Measurements from ENCODE around the gene SLC6A4.

The SLC6A4 gene

DNA sequence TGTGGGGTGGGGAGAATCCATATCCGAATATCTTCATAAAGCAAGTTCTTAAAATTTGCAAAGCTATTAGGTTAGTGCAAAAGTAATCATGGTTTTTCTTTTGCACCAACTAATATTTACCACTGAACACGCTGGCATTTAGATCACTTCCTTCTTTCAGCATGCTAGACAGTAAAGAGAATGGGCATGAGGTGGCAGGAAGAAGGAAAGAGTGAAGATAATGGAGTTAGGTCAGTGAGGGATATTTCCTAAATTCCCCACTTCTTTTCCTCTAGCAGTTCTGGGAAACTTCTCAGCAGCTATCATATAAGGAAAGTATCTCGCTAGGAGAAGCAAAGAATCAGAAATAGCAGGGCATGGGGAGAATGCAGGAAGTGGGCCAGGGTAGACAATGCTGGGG is 39.0 kb downstream of the SLC6A4 start:
- H3K4me3 ChIP-seq (ENCODE audit: low read depth, low read length): no peak overlapping the region
- no peak for DNase-seq (ENCODE audit: low read depth)

DNA sequence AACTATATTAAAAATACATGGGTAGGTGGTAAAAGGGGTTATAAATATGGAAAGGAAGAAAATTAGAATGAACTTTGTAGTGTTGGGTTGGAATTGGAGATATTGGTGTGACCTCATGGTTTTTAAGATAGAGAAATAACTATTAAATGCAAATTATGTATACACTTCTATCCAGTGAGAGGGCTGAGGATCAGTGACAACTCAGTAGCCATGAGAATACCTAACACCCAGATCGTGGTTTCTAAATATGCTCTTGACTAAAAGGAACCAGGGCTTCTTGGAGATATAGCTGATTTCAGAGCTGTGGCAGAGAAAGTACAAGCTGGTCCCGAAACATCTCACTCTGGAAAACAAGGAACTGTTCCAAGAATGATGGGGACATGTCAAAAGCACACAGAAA is 44.4 kb downstream of the SLC6A4 start:
- no peak for DNase-seq (ENCODE audit: low read depth)
- no peak overlapping the region for H3K4me3 ChIP-seq (ENCODE audit: low read depth, low read length)

DNA sequence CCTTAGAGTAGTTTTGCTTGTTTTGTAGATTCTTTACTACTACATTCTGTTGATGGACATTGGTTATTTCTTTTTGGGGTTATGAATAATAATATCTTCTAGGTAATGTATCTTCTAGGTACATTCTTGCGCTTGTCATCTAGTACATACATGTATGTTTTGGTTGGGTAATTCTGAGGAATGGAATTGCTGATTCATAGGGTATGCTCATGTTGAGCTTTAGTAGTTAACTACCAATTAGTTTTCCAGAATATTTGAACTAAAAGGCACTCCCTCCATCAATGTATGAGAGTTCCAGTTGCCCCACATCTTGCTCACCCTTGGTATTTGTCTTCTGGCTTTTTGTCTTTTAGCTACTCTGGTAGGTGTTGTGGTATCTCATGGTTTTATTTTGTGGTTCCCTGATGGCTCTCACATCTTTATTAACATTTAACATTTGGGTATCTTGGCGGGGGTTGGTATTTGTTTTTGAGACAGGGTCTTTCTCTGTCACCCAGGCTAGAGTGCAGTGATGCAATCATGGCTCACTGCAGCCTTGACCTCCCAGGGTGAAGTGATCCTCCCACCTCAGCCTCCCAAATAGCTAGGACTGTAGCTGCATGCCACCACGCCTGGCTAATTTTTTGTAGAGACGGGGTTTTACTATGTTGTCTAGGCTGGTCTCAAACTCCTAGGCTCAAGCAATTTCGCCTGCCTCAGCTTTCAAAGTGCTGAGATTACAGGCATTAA is 47.1 kb downstream of the SLC6A4 start:
- no peak for DNase-seq (ENCODE audit: low read depth)
- no peak overlapping the region for H3K4me3 ChIP-seq (ENCODE audit: low read depth, low read length)

DNA sequence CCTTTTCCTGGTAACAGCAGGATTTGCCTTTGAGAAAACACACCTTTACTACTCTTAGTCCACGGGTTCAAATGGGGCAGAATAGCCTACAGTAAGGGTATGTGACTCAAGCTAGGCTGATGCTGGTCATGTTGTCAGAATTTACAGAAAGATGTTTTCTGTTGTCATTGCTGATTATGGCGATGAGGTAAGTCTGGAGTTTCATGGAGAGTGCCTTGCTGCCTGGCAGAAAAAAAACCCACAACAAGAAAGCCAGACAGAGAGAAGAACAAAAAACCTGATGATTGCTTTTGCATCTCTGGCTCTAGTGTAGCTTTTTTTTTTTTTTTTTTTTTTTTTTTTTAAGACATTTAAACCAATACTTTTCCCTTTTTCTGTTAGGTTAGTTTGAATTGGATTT is 47.9 kb downstream of the SLC6A4 start:
- no peak for DNase-seq (ENCODE audit: low read depth)
- no peak overlapping the region for H3K4me3 ChIP-seq (ENCODE audit: low read depth, low read length)

DNA sequence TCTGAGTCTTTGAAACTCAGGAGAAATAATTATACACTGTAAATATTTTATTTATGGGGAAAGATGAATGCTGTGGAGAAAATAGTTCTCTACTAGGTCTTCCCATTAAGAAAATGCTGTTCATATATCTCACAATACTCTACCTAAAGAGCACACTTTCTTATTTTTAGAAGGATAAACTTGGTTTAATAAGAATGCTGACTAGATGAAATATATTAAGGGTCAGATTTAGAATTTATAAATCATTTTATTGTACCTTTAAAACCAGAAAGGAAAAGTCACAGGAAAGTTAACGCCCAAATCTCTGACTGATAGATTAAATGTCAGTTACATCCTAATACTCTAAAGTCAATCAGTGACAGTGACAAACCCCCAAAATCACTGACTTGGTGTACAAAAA is 48.7 kb downstream of the SLC6A4 start:
- no peak for DNase-seq (ENCODE audit: low read depth)
- H3K4me3 ChIP-seq (ENCODE audit: low read depth, low read length): no peak overlapping the region

DNA sequence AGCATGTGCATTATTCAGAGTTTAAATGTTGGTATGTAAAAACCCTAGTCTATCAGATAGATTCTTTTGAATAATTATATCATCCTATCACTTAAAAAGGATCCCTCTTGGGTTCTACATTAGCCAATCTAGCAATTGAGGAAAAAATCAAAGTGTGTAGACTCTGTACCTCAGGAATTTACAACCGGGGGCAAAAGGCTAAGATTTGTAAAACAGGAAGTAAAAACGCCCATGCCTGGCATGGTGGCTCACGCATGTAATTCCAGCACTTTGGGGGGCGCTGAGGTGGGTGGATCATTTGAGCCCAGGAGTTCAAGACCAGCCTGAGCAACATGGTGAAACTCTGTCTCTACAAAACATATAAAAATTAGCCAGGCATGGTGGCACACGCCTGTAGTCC is 58.6 kb downstream of the SLC6A4 start:
- H3K4me3 ChIP-seq (ENCODE audit: low read depth, low read length): no peak overlapping the region
- DNase-seq (ENCODE audit: low read depth): no peak

DNA sequence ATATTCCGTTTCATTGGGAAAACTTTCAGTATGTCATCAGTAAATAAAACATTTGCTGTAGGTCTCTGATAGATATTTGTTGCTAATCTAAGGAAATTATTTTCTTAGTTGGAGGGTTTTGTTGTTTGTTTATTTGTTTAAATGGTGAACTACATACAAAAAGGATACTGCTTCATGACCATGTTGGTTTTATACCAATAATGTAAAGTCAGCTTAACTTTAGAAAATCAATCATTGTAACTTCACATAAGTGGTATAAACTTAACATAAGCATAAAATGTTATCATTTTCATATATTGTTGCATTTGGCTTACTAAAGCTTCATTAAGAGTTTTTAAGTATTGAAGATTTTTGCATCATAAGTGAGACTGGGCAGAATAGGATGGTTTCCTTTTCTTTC is 60.9 kb downstream of the SLC6A4 start:
- no peak for DNase-seq (ENCODE audit: low read depth)

DNA sequence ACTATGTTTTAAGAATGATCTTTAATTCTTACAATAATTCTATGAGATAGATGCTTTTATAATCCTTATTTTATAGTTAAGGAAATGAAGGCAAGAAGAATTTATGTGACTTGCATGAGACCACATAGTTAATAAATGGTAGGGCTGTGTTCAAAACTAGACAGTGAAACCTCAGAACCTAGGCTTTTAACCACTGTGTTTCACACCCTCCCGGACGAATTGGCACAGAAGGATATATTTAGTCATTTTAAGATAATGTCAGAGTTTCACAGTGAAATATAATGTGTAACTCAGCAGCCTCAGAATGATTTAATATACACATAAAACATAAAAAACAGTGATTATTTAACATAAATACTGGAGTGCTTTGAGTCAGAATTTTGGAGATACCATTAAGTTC is 61.8 kb downstream of the SLC6A4 start:
- no peak overlapping the region for H3K4me3 ChIP-seq (ENCODE audit: low read depth, low read length)
- DNase-seq (ENCODE audit: low read depth): no peak

More for the DNA sequence above, 60.9 kb downstream of the SLC6A4 start:
- no peak overlapping the region for H3K4me3 ChIP-seq (ENCODE audit: low read depth, low read length)

DNA sequence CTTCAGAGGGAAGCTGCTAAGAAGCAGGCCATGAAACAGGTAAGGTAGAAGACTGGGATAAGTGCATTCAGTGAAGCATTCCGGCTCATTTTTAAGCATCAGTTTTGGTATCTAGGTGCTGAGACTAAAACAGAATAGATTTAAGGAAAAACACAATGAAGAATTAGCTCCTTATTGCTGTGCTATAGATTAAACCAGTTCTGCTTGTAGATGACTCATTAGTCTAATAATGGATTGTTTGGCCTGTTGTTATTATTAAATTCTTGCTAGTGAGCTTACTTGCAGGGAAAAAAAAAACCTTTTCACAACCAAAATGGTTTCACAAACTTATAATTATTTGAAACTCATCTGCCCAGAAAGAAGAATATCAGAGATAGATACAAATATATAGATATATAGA is 62.9 kb downstream of the SLC6A4 start:
- no peak overlapping the region for H3K4me3 ChIP-seq (ENCODE audit: low read depth, low read length)
- DNase-seq (ENCODE audit: low read depth): no peak

DNA sequence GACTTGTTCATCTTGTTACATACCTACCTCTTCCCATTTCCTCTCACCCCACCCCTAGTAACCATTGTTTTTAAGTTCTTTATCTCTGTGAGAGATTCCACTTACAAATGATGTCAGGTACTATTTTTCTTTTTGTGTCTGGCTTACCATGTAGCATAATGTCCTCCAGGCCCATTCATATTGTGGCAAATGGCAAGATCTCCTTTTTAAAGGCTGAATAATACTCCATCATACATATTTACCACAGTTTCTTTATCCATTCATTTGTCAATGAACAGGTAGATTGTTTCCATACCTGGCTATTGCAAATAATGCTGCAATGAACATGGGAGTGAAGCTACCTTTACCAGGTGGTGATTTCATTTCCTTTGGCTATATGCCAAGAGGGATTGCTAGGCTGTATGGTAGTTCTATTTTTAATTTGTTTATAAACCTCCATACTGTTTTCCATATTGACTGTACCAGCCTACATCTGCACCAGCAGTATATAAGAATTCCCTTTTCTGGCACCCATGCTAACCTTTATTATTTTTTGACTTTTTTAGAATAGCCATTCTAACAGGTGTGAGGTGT is 65.0 kb downstream of the SLC6A4 start:
- DNase-seq (ENCODE audit: low read depth): no peak
- no peak overlapping the region for H3K4me3 ChIP-seq (ENCODE audit: low read depth, low read length)

DNA sequence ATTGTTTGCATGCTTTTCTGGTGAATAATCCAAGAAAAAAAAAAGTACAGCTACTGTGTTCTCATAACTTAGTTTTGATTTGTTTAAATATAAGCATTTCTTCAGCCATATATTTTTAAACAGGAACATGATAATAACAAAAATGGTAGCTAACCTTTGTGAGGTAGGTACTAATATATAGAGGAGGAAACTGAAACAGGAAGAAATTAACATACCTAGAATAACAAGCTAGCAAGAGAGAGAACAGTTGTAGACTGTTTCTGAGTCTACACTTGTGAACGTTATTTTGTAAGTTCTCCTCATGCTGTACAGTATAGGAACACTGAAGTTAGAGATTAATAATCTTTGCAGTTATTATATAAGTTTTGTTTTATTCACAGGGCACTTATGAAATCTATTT is 69.5 kb downstream of the SLC6A4 start:
- no peak overlapping the region for H3K4me3 ChIP-seq (ENCODE audit: low read depth, low read length)
- no peak for DNase-seq (ENCODE audit: low read depth)

DNA sequence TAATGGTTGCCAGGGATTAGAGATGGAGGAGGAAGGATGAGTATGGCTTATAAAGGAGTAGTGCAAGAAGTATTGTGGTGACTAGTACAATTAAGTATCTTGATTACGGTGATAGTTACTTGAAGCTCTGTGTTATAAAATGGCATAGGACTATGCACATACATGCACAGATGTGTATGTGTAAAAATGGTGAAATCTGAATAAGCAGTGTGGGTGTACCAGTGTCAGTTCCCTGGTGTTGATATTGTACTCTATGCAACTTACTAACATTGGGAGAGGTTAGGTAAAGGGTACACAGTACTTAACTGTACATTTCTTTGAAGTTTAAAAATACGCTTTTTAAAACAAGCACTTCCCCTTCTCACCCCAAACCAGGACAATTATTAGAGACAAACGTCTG is 70.3 kb downstream of the SLC6A4 start:
- no peak for DNase-seq (ENCODE audit: low read depth)
- H3K4me3 ChIP-seq (ENCODE audit: low read depth, low read length): no peak overlapping the region

DNA sequence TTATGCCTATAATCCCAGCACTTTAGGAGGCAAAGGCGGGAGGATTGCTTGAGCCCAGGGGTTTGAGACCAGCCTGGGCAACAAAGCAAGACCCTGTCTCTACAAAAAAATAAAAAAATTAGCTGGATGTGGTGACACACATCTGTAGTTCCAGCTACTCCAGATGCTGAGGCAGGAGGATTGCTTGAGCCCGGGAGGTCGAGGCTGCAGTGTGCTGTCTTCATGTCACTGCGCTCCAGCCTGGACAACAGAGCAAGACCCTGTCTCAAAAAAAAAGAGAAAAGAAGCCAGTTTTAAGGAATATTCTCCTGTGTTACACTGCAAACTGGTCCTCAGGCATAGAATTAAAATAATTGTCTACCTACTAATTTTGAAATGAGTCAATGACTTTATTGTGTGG is 71.0 kb downstream of the SLC6A4 start:
- no peak for DNase-seq (ENCODE audit: low read depth)
- H3K4me3 ChIP-seq (ENCODE audit: low read depth, low read length): no peak overlapping the region

DNA sequence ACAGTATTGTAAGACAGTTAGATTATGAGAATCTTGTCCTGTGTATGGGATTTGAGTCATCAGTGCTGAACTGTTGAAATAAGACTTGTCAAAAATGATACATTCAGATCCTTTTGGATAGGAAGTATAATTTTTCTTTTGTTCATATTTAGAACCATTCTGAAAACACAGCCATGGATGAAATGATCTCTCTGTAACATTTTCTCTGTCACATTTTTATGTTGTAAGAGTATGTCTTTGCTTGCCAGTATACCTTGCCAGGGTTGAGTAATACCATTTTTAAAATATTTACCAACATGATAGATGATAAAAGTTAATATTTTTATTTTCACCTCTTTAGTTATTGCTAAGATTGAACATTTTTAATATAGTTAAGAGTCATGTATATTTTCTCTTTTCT is 73.9 kb downstream of the SLC6A4 start:
- DNase-seq (ENCODE audit: low read depth): no peak
- no peak overlapping the region for H3K4me3 ChIP-seq (ENCODE audit: low read depth, low read length)

DNA sequence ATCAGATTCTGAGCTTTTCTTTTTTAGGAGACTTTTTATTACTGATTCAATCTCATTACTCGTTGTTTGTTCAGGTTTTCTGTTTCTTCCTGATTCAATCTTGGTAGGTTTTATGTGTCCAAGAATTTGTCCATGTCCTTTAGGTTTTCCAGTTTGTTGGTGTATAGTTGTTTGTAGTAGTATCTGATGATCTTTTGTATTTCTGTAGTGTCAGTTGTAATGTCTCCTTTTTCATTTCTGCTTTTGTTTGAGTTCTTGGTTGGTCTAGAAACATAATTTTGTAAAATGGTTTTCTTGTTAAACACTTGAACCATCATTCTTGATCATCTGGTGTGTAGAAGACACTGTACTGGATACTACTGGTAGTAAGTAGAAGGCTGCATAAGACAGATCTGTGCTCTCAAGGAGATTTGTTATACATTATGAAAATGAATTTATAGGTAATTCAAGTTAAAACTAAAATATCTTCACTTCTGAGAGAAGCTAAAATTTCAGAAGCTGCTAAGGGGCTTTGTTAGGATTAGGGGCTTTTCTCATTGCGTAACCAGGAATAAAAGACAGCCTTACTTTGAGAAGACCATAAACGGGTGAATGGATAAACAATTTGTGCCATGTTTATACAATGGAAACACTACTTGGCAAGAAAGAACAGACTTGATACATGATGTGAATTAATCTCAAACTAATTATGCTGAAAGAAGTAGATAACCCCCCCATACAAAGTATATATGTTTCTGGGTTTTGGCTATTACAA is 74.9 kb downstream of the SLC6A4 start:
- H3K4me3 ChIP-seq (ENCODE audit: low read depth, low read length): no peak overlapping the region
- no peak for DNase-seq (ENCODE audit: low read depth)

DNA sequence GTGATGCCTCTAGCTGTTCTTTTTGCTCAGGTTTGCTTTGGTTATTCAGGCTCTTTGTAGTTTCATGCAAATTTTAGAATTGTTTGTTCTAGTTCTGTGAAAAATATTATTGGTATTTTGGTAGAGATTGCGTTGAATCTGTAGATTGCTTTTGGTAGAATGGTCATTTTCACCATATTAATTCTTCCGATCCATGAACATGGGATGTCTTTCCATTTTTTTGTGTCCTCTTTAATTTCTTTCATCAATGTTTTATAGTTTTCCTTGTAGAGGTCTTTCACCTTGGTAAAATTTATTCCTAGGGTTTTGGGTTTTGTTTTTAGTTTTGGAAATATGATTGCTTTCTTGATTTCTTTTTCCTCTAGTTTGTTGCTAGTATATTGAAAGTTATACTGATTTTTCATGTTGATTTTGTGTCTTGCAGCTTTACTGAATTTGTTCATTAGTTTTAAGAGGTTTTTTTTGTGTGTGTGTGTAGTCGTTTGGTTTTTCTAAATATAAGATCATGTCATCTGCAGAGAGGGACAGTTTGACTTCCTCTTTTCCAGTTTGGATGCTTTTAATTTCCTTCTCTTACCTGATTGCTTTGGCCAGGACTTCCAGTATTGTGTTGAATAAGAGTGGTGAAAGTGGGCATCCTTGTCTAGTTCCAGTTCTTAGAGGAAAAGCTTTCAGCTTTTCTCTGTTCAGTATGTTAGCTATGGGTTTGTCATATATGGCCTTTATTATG is 76.4 kb downstream of the SLC6A4 start:
- DNase-seq (ENCODE audit: low read depth): no peak
- no peak overlapping the region for H3K4me3 ChIP-seq (ENCODE audit: low read depth, low read length)

DNA sequence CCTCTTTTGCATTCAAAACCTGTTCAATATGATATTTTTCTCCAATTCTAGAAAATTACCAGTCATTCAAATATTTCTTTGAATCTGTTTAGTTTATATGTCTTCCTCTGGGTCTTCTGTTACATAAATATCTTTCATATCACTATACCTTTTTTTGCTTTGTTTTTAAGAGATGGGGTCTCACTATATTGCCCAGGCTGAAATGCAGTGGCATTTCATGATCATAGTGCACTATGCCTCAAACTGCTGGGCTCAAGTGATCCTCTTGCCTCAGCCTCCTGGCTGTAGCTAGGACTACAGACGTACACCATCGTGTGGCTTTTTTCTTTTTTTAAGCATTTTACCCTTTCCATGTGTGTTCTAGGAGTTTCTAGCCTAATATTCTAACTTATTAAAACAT is 80.1 kb downstream of the SLC6A4 start:
- no peak overlapping the region for H3K4me3 ChIP-seq (ENCODE audit: low read depth, low read length)
- DNase-seq (ENCODE audit: low read depth): no peak

DNA sequence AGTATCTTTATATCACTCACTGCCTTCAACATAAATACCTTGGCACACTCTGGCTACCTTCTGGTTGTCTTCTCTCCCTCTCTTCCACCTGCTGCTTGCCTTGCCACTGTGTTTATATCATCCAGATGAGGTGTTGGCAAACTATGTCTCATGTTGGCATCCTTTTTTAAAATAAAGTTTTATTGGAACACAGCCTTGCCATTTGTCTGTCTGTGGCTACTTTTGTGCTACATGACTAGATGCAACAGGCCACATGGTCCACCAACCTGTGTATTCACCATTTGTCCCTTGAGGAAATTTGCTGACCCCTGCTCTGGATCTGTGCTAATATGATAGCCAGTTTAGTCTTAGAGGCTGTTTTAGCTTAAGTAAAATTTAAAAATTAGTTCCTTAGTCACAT is 82.0 kb downstream of the SLC6A4 start:
- H3K4me3 ChIP-seq (ENCODE audit: low read depth, low read length): no peak overlapping the region
- no peak for DNase-seq (ENCODE audit: low read depth)

DNA sequence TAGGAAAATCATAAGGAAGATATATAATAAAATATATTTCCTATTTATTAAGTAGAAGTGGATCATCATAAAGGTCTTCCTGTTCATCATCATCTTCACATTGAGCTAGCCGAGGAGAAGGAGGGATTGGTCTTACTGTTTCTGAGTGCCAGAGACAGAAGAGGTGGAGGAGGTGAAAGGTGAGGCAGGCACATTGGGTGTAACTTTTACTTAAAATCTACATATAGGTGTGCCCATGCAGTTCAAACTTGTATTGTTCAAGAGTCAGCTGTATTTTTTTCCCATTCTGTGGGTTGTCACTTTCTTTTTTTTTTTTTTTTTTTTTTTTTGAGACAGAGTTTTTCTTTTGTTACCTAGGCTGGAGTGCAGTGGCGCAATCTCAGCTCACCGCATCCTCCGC is 84.0 kb downstream of the SLC6A4 start:
- DNase-seq (ENCODE audit: low read depth): no peak
- H3K4me3 ChIP-seq (ENCODE audit: low read depth, low read length): no peak overlapping the region

DNA sequence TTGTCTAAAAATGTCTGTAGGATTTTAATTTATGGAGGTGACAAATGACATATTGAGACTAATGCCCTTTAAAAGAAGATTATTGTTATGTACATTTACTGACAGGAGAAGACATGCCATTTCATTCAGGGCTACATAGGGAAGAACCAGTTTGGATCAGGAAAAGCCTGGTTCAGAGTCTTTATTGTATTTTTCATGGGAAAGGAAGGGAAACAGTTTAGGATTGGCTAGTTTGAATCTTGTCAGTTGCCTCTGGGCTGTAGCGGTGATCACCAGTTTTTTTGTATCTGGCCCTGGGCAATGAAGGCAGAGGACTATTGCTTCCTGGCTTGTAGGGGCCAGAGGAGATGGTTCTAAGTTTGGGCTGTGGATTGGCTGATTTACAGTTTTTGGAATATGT is 87.1 kb downstream of the SLC6A4 start:
- no peak for DNase-seq (ENCODE audit: low read depth)
- no peak overlapping the region for H3K4me3 ChIP-seq (ENCODE audit: low read depth, low read length)

Data from skeletal muscle cell (primary cell).